Smooth muscle cell (in vitro differentiated cells): ENCODE measurements around the gene JPT1. TPM values are rescaled to one million over a fixed set of nuclear protein-coding genes. Genes with fewer than 3 reads are reported as not detected.

Experiments used
- DNase-seq: peaks from one replicate; lab custom pipeline; 2025; ENCODE audit not compliant: unreplicated experiment; lab: John Stamatoyannopoulos, UW
- H2AFZ ChIP-seq: fragments of 200-600 bp; sonication (generic); 2 replicates; pipeline ENCODE4 v1.6.0; 2016; ENCODE audit warnings: antibody characterized with exemption, low read depth, mild to moderate bottlenecking
- H3F3A ChIP-seq: fragments of 200-600 bp; sonication (generic); 2 replicates; pipeline ENCODE4 v1.6.0; 2017; ENCODE audit warnings: antibody characterized with exemption, low read depth
- H3K27ac ChIP-seq: fragments of 200-600 bp; sonication (generic); 2 replicates; pipeline ENCODE4 v1.5.1; 2016; ENCODE audit warnings: low read depth, mild to moderate bottlenecking
- H3K27me3 ChIP-seq: fragments of 200-600 bp; sonication (generic); 2 replicates; pipeline ENCODE4 v1.6.1; 2016; ENCODE audit warnings: low read depth, mild to moderate bottlenecking
- H3K36me3 ChIP-seq: fragments of 200-600 bp; sonication (generic); 2 replicates; pipeline ENCODE4 v1.5.1; 2016; ENCODE audit warnings: low read depth
- H3K4me1 ChIP-seq: fragments of 200-600 bp; sonication (generic); 2 replicates; pipeline ENCODE4 v1.5.1; 2016; ENCODE audit warnings: low read depth
- H3K4me2 ChIP-seq: fragments of 200-600 bp; sonication (generic); 2 replicates; pipeline ENCODE4 v1.6.0; 2016; ENCODE audit warnings: mild to moderate bottlenecking
- H3K4me3 ChIP-seq: fragments of 200-600 bp; sonication (generic); 2 replicates; pipeline ENCODE4 v1.5.1; 2016; ENCODE audit warnings: mild to moderate bottlenecking
- H3K79me2 ChIP-seq: fragments of 200-600 bp; sonication (generic); 2 replicates; pipeline ENCODE4 v1.6.0; 2016; ENCODE audit warnings: low read depth, mild to moderate bottlenecking
- H3K9ac ChIP-seq: fragments of 200-600 bp; sonication (generic); 2 replicates; pipeline ENCODE4 v1.6.0; 2016; ENCODE audit warnings: low read depth
- H3K9me3 ChIP-seq: fragments of 200-600 bp; sonication (generic); replicated peaks from 2 replicates; pipeline ENCODE4 v1.5.1; 2016; ENCODE audit warnings: low read depth
- H4K20me1 ChIP-seq: fragments of 200-600 bp; sonication (generic); 2 replicates; pipeline ENCODE4 v1.6.0; 2016; ENCODE audit warnings: low read depth
- CTCF ChIP-seq: fragments of 200-600 bp; sonication (generic); IDR thresholded peaks from 2 replicates; pipeline ENCODE4 v1.5.1; 2017; ENCODE audit warnings: borderline replicate concordance, mild to moderate bottlenecking, antibody characterized with exemption; ENCODE audit not compliant: insufficient read depth, poor library complexity, severe bottlenecking
- WGBS: methylation state at CpG from one replicate; pipeline ENCODE4 v1.1.7; 2016; ENCODE audit warnings: low lambda C conversion rate; 5-methylcytosine and 5-hydroxymethylcytosine counted together
- polyA plus RNA-seq: library from polyadenylated mRNA; unstranded; fragments of >200 nt; fragmentation: Nextera tagmentation; extraction: Ambion mirVana; gene quantifications from 2 replicates; pipeline ENCODE4 v1.2.1, GENCODE V29; 2016
- total RNA-seq: library from RNA; depleted of rRNA; stranded (reverse); fragments of >200 nt; gene quantifications from 2 replicates; pipeline ENCODE4 v1.2.3, GENCODE V29; 2014

Gene JPT1
- total and polyA plus RNA-seq, 2 experiments from 2014 or later: 103 to 240 TPM

- Histone ChIP-seq H3K9ac (peak within 1 kb of the TSS; percentile 98), H2AFZ (peak within 1 kb of the TSS; percentile 81), H3K27me3 (no peaks in the 10 kb centered on the region), H3K36me3 (no peaks in the 10 kb centered on the region), H4K20me1 (peaks cover 45% of the 10 kb centered on the region), H3K9me3 (no peaks in the 10 kb centered on the region), H3K4me2 (peak within 1 kb of the TSS; percentile 87), H3K4me3 (peak within 1 kb of the TSS; percentile 89), H3K27ac (peak within 1 kb of the TSS; percentile 98), H3K79me2 (peaks cover 46% of the 10 kb centered on the region), H3F3A (no peaks in the 10 kb centered on the region), H3K4me1 (peaks cover 10% of the 10 kb centered on the region)
- peak; percentile 84 for DNase-seq
- TF ChIP-seq CTCF: no peak
- WGBS: 2% methylated on average over 43 of the region's 92 CpGs
Measured at GRCh38 chr17:75182569-75183436, 28.5 kb upstream of the JPT1 start, which contains the start of gene SUMO2. TSS of gene SUMO2 (minus strand) at chr17:75182959. CDS start at chr17:75182834, 125 bp downstream.

- H3K4me3 ChIP-seq: peak overlapping the region; percentile 89
- no peaks in the 10 kb centered on the region for H3K36me3 ChIP-seq
- no peaks in the 10 kb centered on the region for H3K9me3 ChIP-seq
- no peak for DNase-seq
- H3K9ac ChIP-seq: peak overlapping the region; percentile 98
- H3K79me2 ChIP-seq: peaks cover 50% of the 10 kb centered on the region
- peaks cover 10% of the 10 kb centered on the region for H3K4me1 ChIP-seq
- no peaks in the 10 kb centered on the region for H3F3A ChIP-seq
- TF ChIP-seq CTCF: no peak
- peak overlapping the region; percentile 98 for H3K27ac ChIP-seq
- H3K27me3 ChIP-seq: no peaks in the 10 kb centered on the region
- H2AFZ ChIP-seq: peak overlapping the region; percentile 29
- WGBS: under 1% methylated on average over 31 of the region's 33 CpGs
- H4K20me1 ChIP-seq: peaks cover 50% of the 10 kb centered on the region
- H3K4me2 ChIP-seq: peak overlapping the region; percentile 87
Measured at GRCh38 chr17:75182319-75182568, 27.9 kb upstream of the JPT1 start.

- no peaks in the 10 kb centered on the region for H3K9me3 ChIP-seq
- H4K20me1 ChIP-seq: peaks cover 54% of the 10 kb centered on the region
- H3F3A ChIP-seq: no peaks in the 10 kb centered on the region
- H3K27ac ChIP-seq: peak overlapping the region; percentile 98
- TF ChIP-seq CTCF: no peak
- peak overlapping the region; percentile 87 for H3K4me2 ChIP-seq
- WGBS: 2% methylated on average over 33 of the region's 34 CpGs
- peaks cover 55% of the 10 kb centered on the region for H3K79me2 ChIP-seq
- H3K9ac ChIP-seq: peak overlapping the region; percentile 98
- peaks cover 10% of the 10 kb centered on the region for H3K4me1 ChIP-seq
- H3K36me3 ChIP-seq: no peaks in the 10 kb centered on the region
- peak; percentile 31 for DNase-seq
- peak overlapping the region; percentile 29 for H2AFZ ChIP-seq
- peak overlapping the region; percentile 89 for H3K4me3 ChIP-seq
- no peaks in the 10 kb centered on the region for H3K27me3 ChIP-seq
Measured at GRCh38 chr17:75181608-75182318, 27.5 kb upstream of the JPT1 start.
